ENCODE results near the gene IGSF5. TPM values are rescaled to one million over a fixed set of nuclear protein-coding genes. Genes with fewer than 3 reads are reported as not detected.

The IGSF5 gene
- total and polyA plus RNA-seq, 2 donors (not counting 1 experiment from before 2014, with no cell fraction given) = not detected

DNA sequence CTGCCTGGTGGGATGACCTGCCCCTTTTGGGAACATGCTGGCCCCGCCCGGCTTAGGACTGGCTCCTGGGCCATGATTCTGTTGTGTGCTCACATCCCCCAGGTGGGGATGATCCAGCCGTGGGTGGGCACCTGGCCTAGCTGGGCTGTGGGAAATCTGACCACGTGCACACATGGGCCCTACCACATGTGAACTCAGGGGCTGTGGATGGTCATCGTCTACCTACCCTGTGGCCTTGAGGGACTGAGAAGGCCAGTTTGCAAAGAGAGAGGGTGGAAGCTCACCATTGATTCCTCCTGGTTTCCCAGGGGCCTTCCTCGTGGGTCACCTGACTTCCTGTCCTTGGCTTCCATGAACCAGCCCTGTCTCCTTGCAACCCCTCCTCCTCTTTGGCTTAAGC, 102.9 kb downstream of the IGSF5 start:
- Histone ChIP-seq H3K27me3 (replicated peaks in 1 of 4; ENCODE audit: control extremely low read depth in 1 of 4, control insufficient read depth in 3 of 4, insufficient read depth in 4 of 4, low read length in 3 of 4) (no peaks in the 10 kb centered on the region), H4K20me1 (ENCODE audit: control insufficient read depth, insufficient read depth, low read length, poor library complexity, severe bottlenecking) (no peaks in the 10 kb centered on the region), H3K4me2 (replicated peaks; ENCODE audit: low read depth, low read length, poor library complexity, severe bottlenecking) (no peak overlapping the region), H2AFZ (ENCODE audit: insufficient read depth, low read depth, low read length, poor library complexity, severe bottlenecking) (no peak overlapping the region), H3K9me3 (ENCODE audit: control extremely low read depth in 1 of 3, control insufficient read depth in 2 of 3, insufficient read depth in 1 of 3, low read length in 2 of 3) (peaks cover 0 to 26% (median 0%) of the 10 kb centered on the region in 3 donors), H3K79me2 (ENCODE audit: control insufficient read depth, insufficient read depth, low read length) (no peaks in the 10 kb centered on the region), H3K9ac (ENCODE audit: low read length) (no peak overlapping the region), H3K4me3 (ENCODE audit: control extremely low read depth in 1 of 5, extremely low read depth in 1 of 5, insufficient read depth in 1 of 5, low read depth in 2 of 5, low read length in 4 of 5) (no peak overlapping the region), H3K27ac (ENCODE audit: low read length in 2 of 2) (no peak overlapping the region), H3K36me3 (replicated peaks in 1 of 2; ENCODE audit: control extremely low read depth in 1 of 2, control insufficient read depth in 1 of 2, extremely low read depth in 1 of 2, insufficient read depth in 2 of 2, low read length in 1 of 2) (no peaks in the 10 kb centered on the region), H3K4me1 (ENCODE audit: control insufficient read depth in 2 of 2, insufficient read depth in 2 of 2, low read length in 2 of 2) (no peaks in the 10 kb centered on the region)
- intact Hi-C loops (cut with micrococcal nuclease) = no loop called here
- H3K4me1 Mint-ChIP-seq = no peaks in the 10 kb centered on the region
- ChIA-PET CTCF (no interaction called here), POLR2A (no interaction called here)
- H3K4me3 Mint-ChIP-seq = no peak overlapping the region
- H3K27ac Mint-ChIP-seq = no peak overlapping the region
- TF ChIP-seq, protein P1, sequence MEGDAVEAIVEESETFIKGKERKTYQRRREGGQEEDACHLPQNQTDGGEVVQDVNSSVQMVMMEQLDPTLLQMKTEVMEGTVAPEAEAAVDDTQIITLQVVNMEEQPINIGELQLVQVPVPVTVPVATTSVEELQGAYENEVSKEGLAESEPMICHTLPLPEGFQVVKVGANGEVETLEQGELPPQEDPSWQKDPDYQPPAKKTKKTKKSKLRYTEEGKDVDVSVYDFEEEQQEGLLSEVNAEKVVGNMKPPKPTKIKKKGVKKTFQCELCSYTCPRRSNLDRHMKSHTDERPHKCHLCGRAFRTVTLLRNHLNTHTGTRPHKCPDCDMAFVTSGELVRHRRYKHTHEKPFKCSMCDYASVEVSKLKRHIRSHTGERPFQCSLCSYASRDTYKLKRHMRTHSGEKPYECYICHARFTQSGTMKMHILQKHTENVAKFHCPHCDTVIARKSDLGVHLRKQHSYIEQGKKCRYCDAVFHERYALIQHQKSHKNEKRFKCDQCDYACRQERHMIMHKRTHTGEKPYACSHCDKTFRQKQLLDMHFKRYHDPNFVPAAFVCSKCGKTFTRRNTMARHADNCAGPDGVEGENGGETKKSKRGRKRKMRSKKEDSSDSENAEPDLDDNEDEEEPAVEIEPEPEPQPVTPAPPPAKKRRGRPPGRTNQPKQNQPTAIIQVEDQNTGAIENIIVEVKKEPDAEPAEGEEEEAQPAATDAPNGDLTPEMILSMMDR (IDR thresholded peaks at IDR 0.05) = no peak
- no peak for TF ChIP-seq EZH2 (IDR thresholded peaks at IDR 0.05; ENCODE audit: borderline replicate concordance, insufficient read depth, low read depth, low read length, poor library complexity, severe bottlenecking)
- no peak for ATAC-seq (ENCODE audit: low read depth)
- DNase-seq = no peak
- 88% methylated on average over 5 of the region's 6 CpGs for WGBS (ENCODE audit: insufficient coverage)
- no peaks in the 10 kb centered on the region for H3K27me3 Mint-ChIP-seq
- no peaks in the 10 kb centered on the region for H3K9me3 Mint-ChIP-seq (ENCODE audit: insufficient read depth)

DNA sequence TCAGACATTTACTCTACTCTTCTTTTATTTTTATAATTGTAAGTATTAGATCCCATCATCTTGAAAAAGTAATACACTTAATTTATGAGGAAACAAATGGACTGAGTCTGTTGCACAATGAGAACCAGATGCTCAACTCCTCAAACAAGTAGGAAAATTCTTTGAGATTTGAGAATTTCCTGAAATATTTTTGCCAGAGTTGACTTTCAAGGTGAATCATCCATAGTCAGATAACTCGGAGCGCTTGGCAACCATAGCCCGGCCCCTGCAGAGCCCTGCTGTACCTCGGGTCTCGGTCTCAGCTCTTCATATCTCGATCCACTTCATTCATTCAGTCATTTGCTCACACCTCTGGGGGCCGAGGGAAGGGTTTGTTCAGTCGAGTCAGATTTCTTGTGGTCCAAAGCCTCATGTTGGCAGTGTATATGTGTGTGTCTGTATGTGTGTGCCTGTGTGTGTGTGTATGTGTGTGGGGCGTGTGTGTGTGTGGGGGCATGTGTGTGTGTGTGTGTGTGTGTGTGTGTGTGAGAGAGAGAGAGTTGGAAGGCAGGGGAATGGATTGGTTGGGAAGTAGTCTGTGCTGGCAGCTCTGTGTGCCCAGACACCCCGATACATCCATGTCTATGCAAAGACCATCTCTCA, 104.2 kb downstream of the IGSF5 start:
- Histone ChIP-seq H3K9ac (ENCODE audit: low read length) (no peak overlapping the region), H4K20me1 (ENCODE audit: control insufficient read depth, insufficient read depth, low read length, poor library complexity, severe bottlenecking) (no peaks in the 10 kb centered on the region), H3K36me3 (replicated peaks in 1 of 2; ENCODE audit: control extremely low read depth in 1 of 2, control insufficient read depth in 1 of 2, extremely low read depth in 1 of 2, insufficient read depth in 2 of 2, low read length in 1 of 2) (no peaks in the 10 kb centered on the region), H3K9me3 (ENCODE audit: control extremely low read depth in 1 of 3, control insufficient read depth in 2 of 3, insufficient read depth in 1 of 3, low read length in 2 of 3) (peaks cover 0 to 29% (median 0%) of the 10 kb centered on the region in 3 donors), H2AFZ (ENCODE audit: insufficient read depth, low read depth, low read length, poor library complexity, severe bottlenecking) (no peak overlapping the region), H3K4me3 (ENCODE audit: control extremely low read depth in 1 of 5, extremely low read depth in 1 of 5, insufficient read depth in 1 of 5, low read depth in 2 of 5, low read length in 4 of 5) (no peak overlapping the region), H3K27ac (ENCODE audit: low read length in 2 of 2) (no peak overlapping the region), H3K27me3 (replicated peaks in 1 of 4; ENCODE audit: control extremely low read depth in 1 of 4, control insufficient read depth in 3 of 4, insufficient read depth in 4 of 4, low read length in 3 of 4) (no peaks in the 10 kb centered on the region), H3K4me1 (ENCODE audit: control insufficient read depth in 2 of 2, insufficient read depth in 2 of 2, low read length in 2 of 2) (no peaks in the 10 kb centered on the region), H3K4me2 (replicated peaks; ENCODE audit: low read depth, low read length, poor library complexity, severe bottlenecking) (no peak overlapping the region), H3K79me2 (ENCODE audit: control insufficient read depth, insufficient read depth, low read length) (no peaks in the 10 kb centered on the region)
- Mint-ChIP-seq H3K27me3 (no peaks in the 10 kb centered on the region), H3K27ac (no peak overlapping the region), H3K4me1 (no peaks in the 10 kb centered on the region), H3K9me3 (ENCODE audit: insufficient read depth) (peaks cover 2% of the 10 kb centered on the region), H3K4me3 (no peak overlapping the region)
- ChIA-PET CTCF (no interaction called here), POLR2A (no interaction called here)
- 47% methylated on average over 5 of the region's 10 CpGs for WGBS (ENCODE audit: insufficient coverage)
- no peak for DNase-seq
- intact Hi-C loops (cut with micrococcal nuclease) = no loop called here
- TF ChIP-seq EZH2 (IDR thresholded peaks at IDR 0.05; ENCODE audit: borderline replicate concordance, insufficient read depth, low read depth, low read length, poor library complexity, severe bottlenecking) = no peak
- TF ChIP-seq, protein P1 (IDR thresholded peaks at IDR 0.05) = no peak
- ATAC-seq (ENCODE audit: low read depth) = no peak
